Coronary artery (tissue), 2 donors: ENCODE measurements around the gene RBM4B.
A peak's percentile ranks its signal among the peaks of the same experiment; 100 is the strongest.

Experiments
- DNase-seq: peaks from one replicate; pipeline ENCODE4 v3.0.0-alpha.2; 2017; ENCODE audit warnings: low spot score
- H3K27ac ChIP-seq, 2 donors: fragments of 200-600 bp; sonication (generic); one replicate each; pipeline ENCODE4 v1.5.1; 2016 to 2019
- H3K4me3 ChIP-seq: fragments of 200-600 bp; sonication (generic); 2 replicates; pipeline ENCODE4 v1.5.1; 2016; ENCODE audit warnings: mild to moderate bottlenecking, moderate library complexity
- CTCF ChIP-seq: fragments of 200-600 bp; sonication (generic); IDR thresholded peaks from one replicate; pipeline ENCODE4 v1.5.1; 2019; ENCODE audit warnings: antibody characterized with exemption

The RBM4B gene

DNA sequence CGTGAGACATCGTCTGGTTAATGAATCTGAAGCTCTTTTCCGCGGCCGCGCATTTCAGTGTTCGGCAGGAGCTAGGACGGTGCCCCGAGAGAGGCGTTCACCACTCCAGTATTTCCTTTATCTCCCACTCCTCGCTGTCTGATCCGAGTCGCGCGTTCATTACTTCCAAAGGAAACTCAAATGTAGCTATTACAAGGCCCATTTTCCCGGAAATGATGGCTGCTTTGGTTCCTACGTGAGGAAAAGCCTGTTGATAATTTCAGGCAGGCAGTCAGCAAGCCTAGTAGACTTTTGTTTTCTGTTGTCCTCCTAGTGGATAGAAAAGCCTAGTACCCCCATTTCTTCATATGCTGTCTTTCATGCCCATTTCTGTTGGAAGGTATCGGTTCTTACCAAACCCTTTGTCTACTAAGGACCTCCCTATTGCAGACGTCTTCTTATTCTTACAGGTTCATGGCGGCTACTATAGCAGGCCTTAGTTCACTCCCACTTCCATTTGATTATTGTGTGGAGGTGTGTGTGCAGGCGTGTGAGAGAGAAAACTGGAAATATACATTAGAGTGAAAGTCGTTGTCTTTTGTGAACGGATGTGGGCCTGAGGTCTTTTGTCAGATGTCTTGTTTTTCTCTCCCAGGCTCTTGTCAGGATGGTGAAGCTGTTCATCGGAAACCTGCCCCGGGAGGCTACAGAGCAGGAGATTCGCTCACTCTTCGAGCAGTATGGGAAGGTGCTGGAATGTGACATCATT lies 38.4 kb downstream of the RBM4B start:
- H3K27ac ChIP-seq: peak overlapping the region; percentile 75 to 84
- H3K4me3 ChIP-seq: peak overlapping the region; percentile 89
- TF ChIP-seq CTCF: no peak
- DNase-seq: no peak

DNA sequence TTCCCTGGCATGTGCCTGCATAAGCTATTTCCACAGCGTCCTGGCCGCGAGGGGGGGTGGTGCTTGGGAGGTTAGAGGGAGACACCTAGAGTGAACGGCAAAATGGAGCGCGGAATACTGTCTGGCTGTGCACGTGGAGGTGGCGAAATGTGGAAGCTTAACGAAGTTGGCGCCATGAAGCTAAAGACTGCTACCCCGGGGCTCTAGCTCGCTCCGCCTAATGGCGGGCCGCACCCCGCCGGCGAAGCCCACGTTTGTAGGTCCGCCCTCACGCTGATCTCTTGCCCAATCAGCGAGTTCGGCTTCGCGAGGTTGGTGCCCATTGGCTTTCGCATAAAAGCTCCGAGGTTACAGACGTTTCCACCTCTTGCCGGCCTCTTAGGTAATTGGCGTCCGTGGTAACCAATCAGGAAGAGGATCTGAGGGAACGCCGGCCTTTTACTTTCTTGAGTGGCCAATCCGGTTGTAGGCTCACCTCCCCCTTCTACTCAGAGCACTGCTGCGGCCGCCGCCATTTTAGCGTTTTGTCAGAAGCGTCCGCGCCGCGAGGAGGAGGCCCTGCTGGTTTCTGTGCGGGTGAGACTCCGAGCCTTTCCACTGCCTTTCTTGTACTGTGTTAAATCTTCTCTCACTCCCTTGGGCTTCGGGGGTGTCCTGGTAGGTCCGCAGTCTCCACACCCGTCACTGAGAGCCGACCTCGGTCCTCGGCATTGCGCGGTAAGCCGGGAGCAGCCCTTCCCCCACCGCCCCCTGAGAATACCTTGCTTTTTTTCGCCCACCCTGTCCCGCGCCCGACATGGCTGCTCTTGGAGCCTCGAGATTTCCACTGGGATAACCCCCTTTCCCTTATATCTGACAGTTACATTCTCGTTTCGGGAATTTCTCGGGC lies 39.3 kb downstream of the RBM4B start, which contains the start of gene RBM4:
Gene RBM4, plus strand, starts transcription at position 527 of the 889 bp plus-strand sequence. CDS start 1,009 bp downstream, outside the sequence.
- peak; percentile 99 for DNase-seq
- peak within 1 kb of the TSS; percentile 75 to 84 for H3K27ac ChIP-seq
- no peak for TF ChIP-seq CTCF
- peak within 1 kb of the TSS; percentile 89 for H3K4me3 ChIP-seq

DNA sequence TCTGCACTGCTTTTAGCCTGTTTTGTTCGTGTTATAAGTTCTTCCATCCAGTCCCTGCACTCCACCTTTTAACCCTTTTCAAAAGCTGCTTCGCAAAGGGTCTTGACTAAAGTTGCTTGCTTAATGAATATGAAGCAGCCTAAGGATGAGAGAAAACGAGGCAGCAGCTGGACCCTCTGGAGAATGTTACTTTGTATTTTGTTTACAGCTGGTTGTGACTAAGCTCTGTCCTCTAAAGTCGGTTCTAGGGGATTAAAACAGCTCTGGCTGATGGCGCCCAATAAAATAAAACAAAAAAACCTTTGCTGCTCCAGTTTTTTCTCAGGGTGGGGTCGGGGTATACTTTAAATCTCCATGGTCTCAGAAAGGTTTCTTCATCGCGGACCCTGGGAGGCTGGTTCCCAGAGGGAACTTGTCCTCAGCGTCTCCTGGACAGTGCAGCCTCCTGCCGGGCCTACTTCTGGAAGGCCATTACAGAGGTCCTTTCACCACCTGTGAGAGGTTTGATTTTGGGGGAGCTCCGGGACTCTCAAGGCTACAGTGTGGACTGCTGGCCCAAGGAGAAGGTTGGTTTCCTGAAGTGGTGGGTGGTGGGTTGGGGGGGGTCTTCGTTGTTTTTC lies 40.0 kb downstream of the RBM4B start:
- peak overlapping the region; percentile 50 to 80 for H3K27ac ChIP-seq
- no peak for DNase-seq
- H3K4me3 ChIP-seq: peak overlapping the region; percentile 89
- TF ChIP-seq CTCF: no peak

DNA sequence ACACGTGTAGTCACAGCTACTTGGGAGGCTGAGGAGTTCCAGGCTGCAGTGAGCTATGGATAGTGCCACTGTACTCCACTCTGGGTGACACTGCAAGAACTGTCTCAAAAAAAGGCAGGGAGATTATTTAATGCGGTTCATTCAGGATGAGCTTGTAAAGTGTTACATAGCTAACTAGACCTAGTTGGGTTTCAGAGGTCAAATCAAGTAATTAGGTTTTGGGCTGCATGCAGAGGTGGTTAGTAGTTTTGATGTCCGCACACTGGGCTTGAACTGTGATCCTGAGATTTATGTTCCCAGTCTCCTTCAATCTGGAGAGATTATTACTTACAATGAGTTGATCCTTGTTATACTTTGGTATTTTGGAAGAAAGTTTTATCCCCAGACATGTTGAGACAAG lies 41.3 kb downstream of the RBM4B start:
- Histone ChIP-seq H3K4me3 (no peak overlapping the region), H3K27ac (no peak overlapping the region)
- DNase-seq: no peak
- no peak for TF ChIP-seq CTCF

DNA sequence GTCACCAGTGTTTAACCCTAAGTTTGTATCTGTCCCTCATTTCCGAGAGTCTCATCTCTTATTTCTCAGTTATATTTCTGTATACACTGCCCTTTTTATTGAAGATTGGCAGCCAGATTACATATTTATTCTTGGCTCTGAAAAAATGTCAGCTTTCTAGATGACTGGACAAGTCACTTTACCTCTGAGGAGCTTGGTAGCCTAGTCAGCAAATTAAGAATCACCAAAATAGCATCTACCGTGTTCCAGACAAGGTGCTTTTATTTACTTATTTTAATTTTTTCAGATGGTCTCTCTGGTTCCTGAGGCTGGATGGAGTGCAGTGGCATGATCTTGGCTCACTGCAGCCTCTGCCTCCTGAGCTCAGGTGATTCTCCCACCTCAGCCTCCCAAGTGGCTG lies 44.7 kb downstream of the RBM4B start:
- no peak overlapping the region for H3K27ac ChIP-seq
- H3K4me3 ChIP-seq: no peak overlapping the region
- no peak for DNase-seq
- no peak for TF ChIP-seq CTCF

GRCh38 chr11:66631883-66632282 lies 45.8 kb downstream of the RBM4B start:
- Histone ChIP-seq H3K27ac (no peak overlapping the region), H3K4me3 (no peak overlapping the region)
- DNase-seq: no peak
- no peak for TF ChIP-seq CTCF
